IMR-90 (cell line): ENCODE measurements around the gene ADORA2A. TPM values are rescaled to one million over a fixed set of nuclear protein-coding genes. Genes with fewer than 3 reads are reported as not detected.

Source experiments
- ATAC-seq: fragments of 200-7000 bp; cut with Tn5 transposase; 2 replicates; pipeline ENCODE4 v1.9.1; 2020; ENCODE audit warnings: low read depth, mild to moderate bottlenecking, moderate library complexity
- BruUV-seq: library from RNA; stranded (reverse); fragments of 400-500 nt; replicated peaks from 2 replicates; lab custom pipeline; 2021; lab: Mats Ljungman, UMichigan
- CTCF ChIA-PET: fragments of 300-600 bp; formaldehyde crosslinking; extraction: SDS; loops from one replicate; lab custom pipeline; 2021; ENCODE audit warnings: antibody characterized with exemption; lab: Yijun Ruan, JAX
- POLR2A ChIA-PET: fragments of 300-600 bp; sonication (Branson Sonifier 250); formaldehyde crosslinking; loops from one replicate; lab custom pipeline; 2022; ENCODE audit warnings: antibody characterized with exemption; ENCODE audit not compliant: unreplicated experiment; lab: Charles Lee
- DNase-seq: peaks from one replicate; pipeline ENCODE4 v3.0.0; 2013
- H2AFZ ChIP-seq: replicated peaks from 2 replicates; pipeline ENCODE3; 2013; ENCODE audit warnings: low read length, mild to moderate bottlenecking; ENCODE audit not compliant: poor library complexity
- H2AK5ac ChIP-seq: 2 replicates; pipeline ENCODE4 v1.6.1; 2013; ENCODE audit warnings: low read depth, low read length, inconsistent platforms
- H2AK9ac ChIP-seq: replicated peaks from 2 replicates; pipeline ENCODE3; 2013; ENCODE audit warnings: mild to moderate bottlenecking, low read depth, low read length, moderate library complexity; ENCODE audit not compliant: poor library complexity
- H2BK120ac ChIP-seq: 2 replicates; pipeline ENCODE4 v1.6.1; 2013; ENCODE audit warnings: low read depth, low read length, inconsistent platforms
- H2BK15ac ChIP-seq: 3 replicates; pipeline ENCODE4 v1.6.1; 2013; ENCODE audit warnings: low read depth, low read length, inconsistent platforms
- H2BK20ac ChIP-seq: 2 replicates; pipeline ENCODE4 v1.6.1; 2013; ENCODE audit warnings: low read depth, mild to moderate bottlenecking, inconsistent platforms, low read length, moderate library complexity
- H2BK5ac ChIP-seq: 2 replicates; pipeline ENCODE4 v1.6.1; 2013; ENCODE audit warnings: mild to moderate bottlenecking, low read depth, low read length, inconsistent platforms; ENCODE audit not compliant: poor library complexity, severe bottlenecking
- H3K14ac ChIP-seq: replicated peaks from 2 replicates; pipeline ENCODE4 v1.6.1; 2013; ENCODE audit warnings: low read depth, low read length, inconsistent platforms
- H3K18ac ChIP-seq: 2 replicates; pipeline ENCODE4 v1.6.1; 2013; ENCODE audit warnings: low read depth, low read length, control low read depth
- H3K23ac ChIP-seq: 2 replicates; pipeline ENCODE4 v1.6.1; 2013; ENCODE audit warnings: low read depth, low read length, inconsistent platforms
- H3K27ac ChIP-seq: 2 replicates; pipeline ENCODE4 v1.5.1; 2013; ENCODE audit warnings: mild to moderate bottlenecking, control low read depth, low read length; ENCODE audit not compliant: insufficient read depth
- H3K27me3 ChIP-seq: 2 replicates; pipeline ENCODE4 v1.6.1; 2013; ENCODE audit warnings: low read length; ENCODE audit not compliant: control insufficient read depth, insufficient read depth
- H3K36me3 ChIP-seq: 2 replicates; pipeline ENCODE4 v1.6.1; 2013; ENCODE audit warnings: low read length, mixed read lengths; ENCODE audit not compliant: control insufficient read depth, insufficient read depth
- H3K4ac ChIP-seq: 2 replicates; pipeline ENCODE4 v1.6.1; 2013; ENCODE audit warnings: low read depth, low read length, inconsistent platforms
- H3K4me1 ChIP-seq: 2 replicates; pipeline ENCODE4 v1.6.1; 2013; ENCODE audit warnings: low read length, mixed read lengths; ENCODE audit not compliant: control insufficient read depth, insufficient read depth
- H3K4me2 ChIP-seq: 2 replicates; pipeline ENCODE4 v1.6.1; 2013; ENCODE audit warnings: low read depth, mild to moderate bottlenecking, control low read depth, low read length, moderate library complexity
- H3K4me3 ChIP-seq: 2 replicates; pipeline ENCODE4 v1.5.1; 2013; ENCODE audit warnings: low read depth, mild to moderate bottlenecking, control low read depth, low read length, moderate library complexity; ENCODE audit not compliant: insufficient read depth
- H3K56ac ChIP-seq: 2 replicates; pipeline ENCODE4 v1.6.1; 2013; ENCODE audit warnings: low read length, inconsistent platforms; ENCODE audit not compliant: insufficient read depth; ENCODE audit errors: extremely low read depth
- H3K79me1 ChIP-seq, 2 experiments: 2 replicates each; pipeline ENCODE4 v1.6.1; 2013; ENCODE audit warnings: low read length in 2 of 2, inconsistent platforms in 1 of 2, low read depth in 1 of 2
- H3K9ac ChIP-seq: 2 replicates; pipeline ENCODE4 v1.6.1; 2013; ENCODE audit warnings: low read depth, low read length, control low read depth
- H3K9me1 ChIP-seq: 2 replicates; pipeline ENCODE4 v1.6.1; 2013; ENCODE audit warnings: low read length, inconsistent platforms; ENCODE audit not compliant: insufficient read depth
- H3K9me3 ChIP-seq: 2 replicates; pipeline ENCODE4 v1.6.1; 2013; ENCODE audit warnings: low read length; ENCODE audit not compliant: control insufficient read depth, insufficient read depth
- H4K20me1 ChIP-seq: 2 replicates; pipeline ENCODE4 v1.6.1; 2013; ENCODE audit warnings: low read length, inconsistent platforms; ENCODE audit not compliant: insufficient read depth
- H4K5ac ChIP-seq: 2 replicates; pipeline ENCODE4 v1.6.1; 2013; ENCODE audit warnings: mild to moderate bottlenecking, low read depth, low read length, control low read depth
- H4K8ac ChIP-seq, 2 experiments: 2 replicates each; pipeline ENCODE4 v1.6.1; 2013; ENCODE audit warnings: low read depth in 2 of 2, low read length in 2 of 2, control low read depth in 1 of 2, inconsistent platforms in 1 of 2
- H4K91ac ChIP-seq: 2 replicates; pipeline ENCODE4 v1.6.1; 2013; ENCODE audit warnings: low read depth, low read length, inconsistent platforms; ENCODE audit not compliant: insufficient read depth
- CHD1 ChIP-seq: IDR thresholded peaks from 2 replicates; pipeline ENCODE4 v1.6.1; 2012; ENCODE audit warnings: low read depth, low read length, improper control_type of control experiment
- MAZ ChIP-seq: IDR thresholded peaks from 2 replicates; pipeline ENCODE4 v1.6.1; 2012; ENCODE audit warnings: low read depth, mild to moderate bottlenecking, low read length, improper control_type of control experiment, moderate library complexity, borderline replicate concordance
- POLR2A ChIP-seq: IDR thresholded peaks from 2 replicates; pipeline ENCODE4 v1.6.1; 2012; ENCODE audit warnings: mild to moderate bottlenecking, low read depth, low read length
- RAD21 ChIP-seq: IDR thresholded peaks from 2 replicates; pipeline ENCODE4 v1.6.1; 2012; ENCODE audit warnings: low read length, improper control_type of control experiment
- WGBS, 2 experiments: methylation state at CpG; one replicate each; pipeline versions ENCODE4 v1.1.5 to v1.1.7; 2013; ENCODE audit warnings: missing lambda C conversion rate in 2 of 2; ENCODE audit not compliant: insufficient read length in 1 of 2; ENCODE audit errors: extremely low coverage in 2 of 2; 5-methylcytosine and 5-hydroxymethylcytosine counted together
- dilution Hi-C: fragments of 300-500 bp; cut with HindIII; formaldehyde crosslinking; loops from one replicate; pipeline ENCODE4 v1.14.3; 2018; ENCODE audit warnings: low sequenced_read_pairs; ENCODE audit not compliant: unreplicated experiment
- in situ Hi-C: fragments of 300-500 bp; cut with MboI; formaldehyde crosslinking; loops from 3 replicates; pipeline ENCODE4 v1.14.3; 2019; ENCODE audit warnings: low sequenced_read_pairs, inconsistent platforms, mixed read lengths
- intact Hi-C: fragments of 100-400 bp; cut with micrococcal nuclease; formaldehyde crosslinking; loops from 2 replicates; pipeline ENCODE4 v1.10.0; 2022
- polyA plus RNA-seq, 3 experiments: library from polyadenylated mRNA; depleted of rRNA; stranded (reverse); fragments of >200 nt; gene quantifications; 2 replicates each; pipeline ENCODE4 v1.2.3, GENCODE V29; 2012; ENCODE audit warnings: low replicate concordance in 1 of 3
- total RNA-seq: library from RNA; depleted of rRNA; stranded (reverse); fragments of >200 nt; gene quantifications from 2 replicates; pipeline ENCODE4 v1.2.3, GENCODE V29; 2012
- TF ChIP-seq, protein P1 (sequence below): fragments of 150-350 bp; IDR thresholded peaks from 2 replicates; pipeline ENCODE4 v1.6.1; 2017; ENCODE audit warnings: mild to moderate bottlenecking, antibody characterized with exemption, low read length, low read depth
- TF ChIP-seq, protein P2 (sequence below): conservative IDR thresholded peaks from 2 replicates; pipeline ENCODE4 v1.5.1; 2012; ENCODE audit warnings: mild to moderate bottlenecking, low read depth, low read length, improper control_type of control experiment

Gene ADORA2A
- total and polyA plus RNA-seq, 2 of the 4 experiments (the other 2 are of a cell fraction), result 0.36 to 1.1 TPM

DNA sequence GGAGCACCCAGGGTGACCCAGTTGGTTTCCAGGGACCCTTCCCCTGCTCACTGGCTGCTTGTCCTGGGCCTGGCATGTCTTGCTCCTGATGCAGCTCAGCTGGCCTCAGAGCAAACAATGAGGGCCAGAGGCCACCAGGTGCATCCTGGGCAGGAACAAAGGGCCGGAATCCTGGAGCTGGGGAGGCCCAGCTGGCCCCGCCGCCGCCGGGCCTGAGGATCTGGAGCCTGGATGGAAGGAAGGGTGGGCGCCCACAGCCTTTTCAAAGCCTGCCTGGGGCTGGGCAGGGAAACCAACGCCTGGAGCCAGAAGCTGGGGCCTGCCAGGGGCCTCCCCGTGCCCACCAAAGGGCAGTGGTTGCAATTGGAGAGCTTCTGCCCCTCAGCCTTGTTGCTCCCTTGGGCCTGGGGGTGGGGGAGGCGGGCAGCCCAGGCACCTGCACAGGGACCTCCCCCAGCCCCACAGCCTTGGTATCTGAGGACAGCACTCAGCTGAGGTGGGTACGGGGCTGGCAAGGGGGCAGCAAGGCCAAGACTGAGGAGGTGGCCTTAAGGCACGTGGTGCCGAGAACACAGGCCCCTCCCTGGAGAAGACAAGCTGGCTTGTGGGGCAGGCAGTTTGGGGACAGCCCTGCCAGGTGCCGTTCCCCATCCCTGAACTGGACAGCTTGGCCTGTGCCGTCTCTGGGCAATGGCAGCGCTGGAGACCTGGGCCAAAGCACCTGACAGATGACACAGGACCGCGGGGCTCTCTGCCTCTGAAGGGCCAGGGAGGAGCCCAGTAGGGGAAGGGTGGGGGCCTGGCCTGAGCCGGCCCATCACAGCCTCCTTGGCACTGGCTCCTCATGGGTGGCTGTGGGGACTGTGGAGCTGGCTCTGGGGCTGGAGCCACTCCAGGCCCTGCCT lies 7.1 kb upstream of the ADORA2A start:
- no peak for ATAC-seq
- TF ChIP-seq CHD1, result no peak
- TF ChIP-seq, protein P1, sequence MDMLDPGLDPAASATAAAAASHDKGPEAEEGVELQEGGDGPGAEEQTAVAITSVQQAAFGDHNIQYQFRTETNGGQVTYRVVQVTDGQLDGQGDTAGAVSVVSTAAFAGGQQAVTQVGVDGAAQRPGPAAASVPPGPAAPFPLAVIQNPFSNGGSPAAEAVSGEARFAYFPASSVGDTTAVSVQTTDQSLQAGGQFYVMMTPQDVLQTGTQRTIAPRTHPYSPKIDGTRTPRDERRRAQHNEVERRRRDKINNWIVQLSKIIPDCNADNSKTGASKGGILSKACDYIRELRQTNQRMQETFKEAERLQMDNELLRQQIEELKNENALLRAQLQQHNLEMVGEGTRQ, result no peak
- TF ChIP-seq RAD21, result no peak
- TF ChIP-seq POLR2A, result no peak
- no peak for TF ChIP-seq MAZ
- TF ChIP-seq, protein P2, sequence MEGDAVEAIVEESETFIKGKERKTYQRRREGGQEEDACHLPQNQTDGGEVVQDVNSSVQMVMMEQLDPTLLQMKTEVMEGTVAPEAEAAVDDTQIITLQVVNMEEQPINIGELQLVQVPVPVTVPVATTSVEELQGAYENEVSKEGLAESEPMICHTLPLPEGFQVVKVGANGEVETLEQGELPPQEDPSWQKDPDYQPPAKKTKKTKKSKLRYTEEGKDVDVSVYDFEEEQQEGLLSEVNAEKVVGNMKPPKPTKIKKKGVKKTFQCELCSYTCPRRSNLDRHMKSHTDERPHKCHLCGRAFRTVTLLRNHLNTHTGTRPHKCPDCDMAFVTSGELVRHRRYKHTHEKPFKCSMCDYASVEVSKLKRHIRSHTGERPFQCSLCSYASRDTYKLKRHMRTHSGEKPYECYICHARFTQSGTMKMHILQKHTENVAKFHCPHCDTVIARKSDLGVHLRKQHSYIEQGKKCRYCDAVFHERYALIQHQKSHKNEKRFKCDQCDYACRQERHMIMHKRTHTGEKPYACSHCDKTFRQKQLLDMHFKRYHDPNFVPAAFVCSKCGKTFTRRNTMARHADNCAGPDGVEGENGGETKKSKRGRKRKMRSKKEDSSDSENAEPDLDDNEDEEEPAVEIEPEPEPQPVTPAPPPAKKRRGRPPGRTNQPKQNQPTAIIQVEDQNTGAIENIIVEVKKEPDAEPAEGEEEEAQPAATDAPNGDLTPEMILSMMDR, result no peak
- intact Hi-C loops, result no loop called here

More for the DNA sequence above, 7.1 kb upstream of the ADORA2A start:
- Histone ChIP-seq H2BK120ac (no peak overlapping the region), H3K36me3 (peaks cover 5% of the 10 kb centered on the region; the same call in 1 of the 2 replicates), H4K5ac (no peak overlapping the region), H3K9ac (no peak overlapping the region), H2BK5ac (no peak overlapping the region), H3K23ac (no peak overlapping the region), H3K27me3 (peaks cover 16% of the 10 kb centered on the region), H2AK5ac (no peak overlapping the region), H3K18ac (no peak overlapping the region), H2BK15ac (no peak overlapping the region), H3K9me1 (peaks cover 12% of the 10 kb centered on the region; the same call in 1 of the 2 replicates), H4K91ac (no peak overlapping the region), H3K9me3 (no peaks in the 10 kb centered on the region), H3K27ac (no peak overlapping the region), H3K4me2 (no peak overlapping the region), H4K8ac (no peak overlapping the region), H2AK9ac (peak overlapping the region; percentile 83), H3K79me1 (peaks cover 0 to 6% of the 10 kb centered on the region in 2 experiments; a peak in 1 of 4 replicates), H2BK20ac (no peak overlapping the region), H3K56ac (no peak overlapping the region), H3K4ac (no peak overlapping the region), H3K4me3 (no peak overlapping the region), H2AFZ (no peak overlapping the region), H3K4me1 (peaks cover 6% of the 10 kb centered on the region), H3K14ac (no peak overlapping the region), H4K20me1 (no peaks in the 10 kb centered on the region)
- CTCF ChIA-PET, result no interaction called here
- dilution Hi-C loops (no loop called here), in situ Hi-C loops (no loop called here)
- POLR2A ChIA-PET, result no interaction called here
- no peak for DNase-seq
- BruUV-seq, result no TSS peak
- no CpG with 5 or more reads among the region's 18 CpGs for WGBS, 2 experiments
